ENCODE data around the gene SH3RF1. TPM values are rescaled to one million over a fixed set of nuclear protein-coding genes. Genes with fewer than 3 reads are reported as not detected.

The SH3RF1 gene
- total RNA-seq, 2 experiments from 2014 or later = 0.22 to 0.55 TPM

DNA sequence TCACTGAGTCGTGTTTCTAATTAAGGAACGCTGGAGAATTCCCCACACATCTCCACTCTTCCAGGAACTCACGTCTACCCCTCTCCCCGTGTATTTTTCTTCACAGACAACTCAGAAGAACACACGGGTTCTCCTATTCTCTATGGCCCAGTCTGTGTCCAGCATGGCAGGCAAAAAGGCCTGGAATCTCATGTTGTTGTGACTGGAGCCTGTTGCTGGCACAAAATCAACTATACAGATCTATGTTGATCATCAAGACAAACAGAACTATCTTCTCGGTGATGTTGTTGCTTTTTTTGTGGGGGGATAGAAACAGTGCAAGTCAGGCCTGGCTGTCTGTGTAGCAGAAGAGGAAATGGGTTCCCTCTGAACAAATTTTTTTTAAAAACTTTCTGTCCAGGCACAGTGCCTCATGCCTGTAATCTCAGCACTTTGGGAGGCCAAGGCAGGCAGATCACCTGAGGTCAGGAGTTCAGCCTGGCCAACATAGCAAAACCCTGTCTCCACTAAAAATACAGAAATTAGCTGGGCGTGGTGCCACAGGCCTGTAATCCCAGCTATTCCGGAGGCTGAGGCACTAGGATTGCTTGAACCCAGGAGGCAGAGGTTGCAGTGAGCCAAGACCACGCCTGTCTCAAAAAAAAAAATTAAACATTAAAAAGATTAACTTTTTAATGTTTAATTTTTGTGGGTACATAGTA is 210.2 kb downstream of the SH3RF1 start:
- CTCF ChIA-PET = interaction anchor here (0.6 kb wide), 1 partner anchor 103 kb away, joined by 4 read pairs; no protein-coding TSS in a partner anchor
- Mint-ChIP-seq H3K27ac (no peak overlapping the region), H3K27me3 (ENCODE audit: low read depth) (peaks cover 2% of the 10 kb centered on the region), H3K4me1 (ENCODE audit: low read depth) (no peaks in the 10 kb centered on the region), H3K9me3 (no peaks in the 10 kb centered on the region), H3K36me3 (ENCODE audit: low read depth) (no peaks in the 10 kb centered on the region), H3K4me3 (no peak overlapping the region)
- intact Hi-C loops (cut with micrococcal nuclease) = no loop called here
- DNase-seq = no peak

DNA sequence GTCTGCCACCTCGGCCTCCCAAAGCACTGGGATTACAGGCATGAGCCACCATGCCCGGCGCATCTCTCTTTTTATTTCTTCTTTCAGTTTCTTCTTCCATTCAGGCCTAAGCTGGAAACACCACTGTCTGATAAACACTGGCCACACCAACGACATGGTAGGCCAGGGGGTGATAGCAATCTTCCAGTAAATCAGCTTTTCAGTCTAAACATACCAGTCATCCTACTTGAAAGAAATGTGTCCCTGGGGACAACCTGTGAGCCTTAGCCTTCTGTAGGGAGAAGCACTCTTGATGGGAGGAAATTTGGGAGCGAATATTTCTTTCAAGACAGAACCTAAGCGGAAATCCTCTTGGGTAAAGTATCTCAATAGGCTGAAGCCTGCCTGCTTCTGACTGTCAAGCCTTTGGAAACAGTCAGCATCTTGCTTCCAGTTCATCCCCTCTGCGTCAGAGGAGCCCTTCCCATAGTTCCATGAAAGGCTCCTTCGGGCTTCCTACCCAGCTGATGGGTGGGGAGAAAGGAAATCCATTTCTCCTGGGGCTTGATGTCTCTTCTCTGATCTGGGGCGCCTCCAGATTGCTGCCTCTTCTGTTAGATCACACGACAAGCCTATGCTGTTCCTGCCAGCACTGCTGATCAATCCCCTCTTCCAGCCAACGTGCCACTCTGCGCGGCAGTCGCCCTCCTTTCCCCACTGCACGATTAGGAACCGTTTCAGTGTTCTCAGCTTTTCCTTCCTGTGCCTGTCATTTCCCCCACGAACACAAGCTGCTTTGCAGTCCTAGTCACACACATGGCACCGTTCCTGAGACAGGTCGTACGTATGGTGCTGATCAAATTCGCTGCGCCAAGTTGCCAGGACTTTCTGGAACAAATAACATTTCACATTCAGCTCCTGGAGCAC is 211.2 kb downstream of the SH3RF1 start:
- no peak for DNase-seq
- Mint-ChIP-seq H3K4me3 (no peak overlapping the region), H3K36me3 (ENCODE audit: low read depth) (no peaks in the 10 kb centered on the region), H3K27me3 (ENCODE audit: low read depth) (peaks cover 2% of the 10 kb centered on the region), H3K27ac (no peak overlapping the region), H3K4me1 (ENCODE audit: low read depth) (no peaks in the 10 kb centered on the region), H3K9me3 (no peaks in the 10 kb centered on the region)
- CTCF ChIA-PET = no interaction called here
- intact Hi-C loops (cut with micrococcal nuclease) = no loop called here

DNA sequence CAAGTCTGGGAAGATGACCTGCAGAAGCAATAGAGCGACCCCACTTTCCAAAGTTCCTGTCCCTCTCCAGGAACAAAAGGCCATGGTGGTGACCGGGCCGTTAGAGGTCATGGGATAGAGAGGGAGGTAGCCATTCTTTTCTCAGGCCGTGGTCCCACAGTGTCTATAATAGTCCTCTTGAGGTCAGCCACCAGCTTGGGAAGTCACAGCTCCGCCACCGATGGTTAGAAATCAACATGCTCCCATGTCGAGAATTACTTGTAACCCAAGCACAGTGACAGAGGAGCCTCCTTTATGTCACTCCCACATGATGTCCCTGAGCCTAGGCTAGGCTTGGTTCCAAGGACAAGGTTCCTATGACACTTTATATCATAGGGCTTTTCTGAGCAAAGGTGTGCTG is 212.4 kb downstream of the SH3RF1 start:
- intact Hi-C loops (cut with micrococcal nuclease) = no loop called here
- Mint-ChIP-seq H3K27me3 (ENCODE audit: low read depth) (peaks cover 3% of the 10 kb centered on the region), H3K9me3 (no peaks in the 10 kb centered on the region), H3K27ac (no peak overlapping the region), H3K36me3 (ENCODE audit: low read depth) (no peaks in the 10 kb centered on the region), H3K4me1 (ENCODE audit: low read depth) (no peaks in the 10 kb centered on the region), H3K4me3 (no peak overlapping the region)
- CTCF ChIA-PET = no interaction called here
- no peak for DNase-seq

DNA sequence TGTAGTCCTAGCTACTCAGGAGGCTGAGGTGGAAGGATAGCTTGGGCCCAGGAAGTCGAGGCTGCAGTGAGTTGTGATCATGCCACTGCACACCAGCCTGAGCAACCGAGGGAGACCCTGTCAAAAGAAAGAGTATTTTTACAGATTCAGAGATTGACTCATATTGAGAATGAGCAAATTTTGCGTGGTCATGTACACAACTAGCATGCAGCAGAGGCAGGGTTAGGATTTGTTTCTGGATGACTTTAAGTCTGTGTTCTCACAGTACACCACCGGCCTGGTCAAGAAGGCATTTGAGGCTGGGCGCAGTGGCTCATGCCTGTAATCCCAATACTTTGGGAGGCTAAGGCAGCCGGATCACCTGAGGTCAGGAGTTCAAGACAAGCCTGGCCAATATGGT is 215.9 kb downstream of the SH3RF1 start:
- H3K9me3 Mint-ChIP-seq = no peaks in the 10 kb centered on the region
- no peak overlapping the region for H3K27ac Mint-ChIP-seq
- intact Hi-C loops (cut with micrococcal nuclease) = no loop called here
- H3K36me3 Mint-ChIP-seq (ENCODE audit: low read depth) = no peaks in the 10 kb centered on the region
- DNase-seq = no peak
- H3K27me3 Mint-ChIP-seq (ENCODE audit: low read depth) = peaks cover 5% of the 10 kb centered on the region
- H3K4me1 Mint-ChIP-seq (ENCODE audit: low read depth) = no peaks in the 10 kb centered on the region
- H3K4me3 Mint-ChIP-seq = no peak overlapping the region
- CTCF ChIA-PET = no interaction called here

- CTCF ChIA-PET = no interaction called here
- no peaks in the 10 kb centered on the region for H3K4me1 Mint-ChIP-seq (ENCODE audit: low read depth)
- H3K27me3 Mint-ChIP-seq (ENCODE audit: low read depth) = peaks cover 5% of the 10 kb centered on the region
- no peaks in the 10 kb centered on the region for H3K9me3 Mint-ChIP-seq
- H3K27ac Mint-ChIP-seq = no peak overlapping the region
- intact Hi-C loops (cut with micrococcal nuclease) = no loop called here
- H3K4me3 Mint-ChIP-seq = no peak overlapping the region
- no peak for DNase-seq
- no peaks in the 10 kb centered on the region for H3K36me3 Mint-ChIP-seq (ENCODE audit: low read depth)
Observed at GRCh38 chr4:169052594-169052945, 218.2 kb downstream of the SH3RF1 start.

- CTCF ChIA-PET = no interaction called here
- DNase-seq = no peak
- H3K4me1 Mint-ChIP-seq (ENCODE audit: low read depth) = no peaks in the 10 kb centered on the region
- no peak overlapping the region for H3K4me3 Mint-ChIP-seq
- H3K9me3 Mint-ChIP-seq = no peaks in the 10 kb centered on the region
- no peak overlapping the region for H3K27ac Mint-ChIP-seq
- peaks cover 5% of the 10 kb centered on the region for H3K27me3 Mint-ChIP-seq (ENCODE audit: low read depth)
- H3K36me3 Mint-ChIP-seq (ENCODE audit: low read depth) = no peaks in the 10 kb centered on the region
- intact Hi-C loops (cut with micrococcal nuclease) = no loop called here
Observed at GRCh38 chr4:169051761-169052593, 218.8 kb downstream of the SH3RF1 start.

- intact Hi-C loops (cut with micrococcal nuclease) = no loop called here
- no peak for DNase-seq
- no peak overlapping the region for H3K4me3 Mint-ChIP-seq
- CTCF ChIA-PET = interaction anchor here (0.5 kb wide), 1 partner anchor 41 kb away, joined by 5 read pairs; the partner anchor contains the start of gene CBR4
- H3K4me1 Mint-ChIP-seq (ENCODE audit: low read depth) = no peaks in the 10 kb centered on the region
- peaks cover 5% of the 10 kb centered on the region for H3K27me3 Mint-ChIP-seq (ENCODE audit: low read depth)
- no peaks in the 10 kb centered on the region for H3K9me3 Mint-ChIP-seq
- H3K36me3 Mint-ChIP-seq (ENCODE audit: low read depth) = no peaks in the 10 kb centered on the region
- H3K27ac Mint-ChIP-seq = no peak overlapping the region
Observed at GRCh38 chr4:169050881-169051760, 219.6 kb downstream of the SH3RF1 start.

GRCh38 chr4:169050284-169050683 is 220.5 kb downstream of the SH3RF1 start:
- no peak overlapping the region for H3K4me3 Mint-ChIP-seq
- H3K27ac Mint-ChIP-seq = no peak overlapping the region
- peaks cover 5% of the 10 kb centered on the region for H3K27me3 Mint-ChIP-seq (ENCODE audit: low read depth)
- no peaks in the 10 kb centered on the region for H3K4me1 Mint-ChIP-seq (ENCODE audit: low read depth)
- no peaks in the 10 kb centered on the region for H3K9me3 Mint-ChIP-seq
- DNase-seq = no peak
- no peaks in the 10 kb centered on the region for H3K36me3 Mint-ChIP-seq (ENCODE audit: low read depth)
- intact Hi-C loops (cut with micrococcal nuclease) = no loop called here
- CTCF ChIA-PET = no interaction called here

- H3K9me3 Mint-ChIP-seq = no peaks in the 10 kb centered on the region
- H3K36me3 Mint-ChIP-seq (ENCODE audit: low read depth) = no peaks in the 10 kb centered on the region
- no peak for DNase-seq
- no peak overlapping the region for H3K4me3 Mint-ChIP-seq
- H3K27ac Mint-ChIP-seq = no peak overlapping the region
- CTCF ChIA-PET = no interaction called here
- no peaks in the 10 kb centered on the region for H3K4me1 Mint-ChIP-seq (ENCODE audit: low read depth)
- H3K27me3 Mint-ChIP-seq (ENCODE audit: low read depth) = peaks cover 5% of the 10 kb centered on the region
- intact Hi-C loops (cut with micrococcal nuclease) = no loop called here
Observed at GRCh38 chr4:169048868-169049414, 221.8 kb downstream of the SH3RF1 start.

- Mint-ChIP-seq H3K9me3 (no peaks in the 10 kb centered on the region), H3K27me3 (ENCODE audit: low read depth) (no peaks in the 10 kb centered on the region), H3K4me1 (ENCODE audit: low read depth) (no peaks in the 10 kb centered on the region), H3K36me3 (ENCODE audit: low read depth) (no peaks in the 10 kb centered on the region), H3K4me3 (no peak overlapping the region), H3K27ac (no peak overlapping the region)
- CTCF ChIA-PET = no interaction called here
- no peak for DNase-seq
- intact Hi-C loops (cut with micrococcal nuclease) = no loop called here
Observed at GRCh38 chr4:169047956-169048355, 222.8 kb downstream of the SH3RF1 start.

GRCh38 chr4:169045862-169046584 is 224.7 kb downstream of the SH3RF1 start:
- intact Hi-C loops (cut with micrococcal nuclease) = no loop called here

More at GRCh38 chr4:169045862-169046584, 224.7 kb downstream of the SH3RF1 start:
- CTCF ChIA-PET = interaction anchor here (0.6 kb wide), 1 partner anchor 521 kb away, joined by 3 read pairs; no protein-coding TSS in a partner anchor
- peaks cover 1% of the 10 kb centered on the region for H3K27me3 Mint-ChIP-seq (ENCODE audit: low read depth)
- no peak overlapping the region for H3K27ac Mint-ChIP-seq
- H3K36me3 Mint-ChIP-seq (ENCODE audit: low read depth) = no peaks in the 10 kb centered on the region
- no peak overlapping the region for H3K4me3 Mint-ChIP-seq
- no peaks in the 10 kb centered on the region for H3K9me3 Mint-ChIP-seq
- DNase-seq = no peak
- no peaks in the 10 kb centered on the region for H3K4me1 Mint-ChIP-seq (ENCODE audit: low read depth)
